ENCODE data around the gene SRSF4.

SRSF4 gene

GRCh38 chr1:29162025-29162424 is 19.7 kb downstream of the SRSF4 start:
- H3K9ac ChIP-seq (ENCODE audit: low read depth, low read length): no peak overlapping the region
- H3K4me1 ChIP-seq (ENCODE audit: insufficient read depth, low read length): no peaks in the 10 kb centered on the region
- H3K27ac ChIP-seq (ENCODE audit: low read length): no peak overlapping the region
- peaks cover 96% of the 10 kb centered on the region for H3K36me3 ChIP-seq (ENCODE audit: insufficient read depth, low read length)
- peaks cover 80% of the 10 kb centered on the region for H4K20me1 ChIP-seq (ENCODE audit: insufficient read depth, low read length)
- H3K4me3 ChIP-seq (ENCODE audit: low read depth in 1 of 2, low read length in 2 of 2): no peak overlapping the region
- H3K9me3 ChIP-seq (ENCODE audit: insufficient read depth, low read length, severe bottlenecking): no peaks in the 10 kb centered on the region
- H3K27me3 ChIP-seq (ENCODE audit: insufficient read depth, low read length, poor library complexity): no peaks in the 10 kb centered on the region
- no peak for ATAC-seq (ENCODE audit: insufficient read depth, low read depth)
- no peak for DNase-seq
- TF ChIP-seq CTCF (IDR thresholded peaks at IDR 0.05; ENCODE audit: borderline replicate concordance, extremely low read depth, low read length, poor library complexity, severe bottlenecking) (no peak), EZH2 (IDR thresholded peaks at IDR 0.05; ENCODE audit: borderline replicate concordance, low read depth, low read length, severe bottlenecking) (no peak)
- H2AFZ ChIP-seq (ENCODE audit: low read depth, low read length): no peak overlapping the region
- no peak overlapping the region for H3K4me2 ChIP-seq (ENCODE audit: insufficient read depth, low read length)
- peaks cover 97% of the 10 kb centered on the region for H3K79me2 ChIP-seq (ENCODE audit: insufficient read depth, low read length)

- Histone ChIP-seq H3K9ac (ENCODE audit: low read depth, low read length) (no peak overlapping the region), H3K36me3 (ENCODE audit: insufficient read depth, low read length) (peaks cover 96% of the 10 kb centered on the region), H3K9me3 (ENCODE audit: insufficient read depth, low read length, severe bottlenecking) (no peaks in the 10 kb centered on the region), H3K4me2 (ENCODE audit: insufficient read depth, low read length) (no peak overlapping the region), H3K4me3 (ENCODE audit: low read depth in 1 of 2, low read length in 2 of 2) (no peak overlapping the region), H3K4me1 (ENCODE audit: insufficient read depth, low read length) (no peaks in the 10 kb centered on the region), H2AFZ (ENCODE audit: low read depth, low read length) (no peak overlapping the region), H4K20me1 (ENCODE audit: insufficient read depth, low read length) (peaks cover 64% of the 10 kb centered on the region), H3K79me2 (ENCODE audit: insufficient read depth, low read length) (peaks cover 89% of the 10 kb centered on the region), H3K27ac (ENCODE audit: low read length) (no peak overlapping the region), H3K27me3 (ENCODE audit: insufficient read depth, low read length, poor library complexity) (no peaks in the 10 kb centered on the region)
- no peak for DNase-seq
- TF ChIP-seq EZH2 (IDR thresholded peaks at IDR 0.05; ENCODE audit: borderline replicate concordance, low read depth, low read length, severe bottlenecking): no peak
- TF ChIP-seq CTCF (IDR thresholded peaks at IDR 0.05; ENCODE audit: borderline replicate concordance, extremely low read depth, low read length, poor library complexity, severe bottlenecking): no peak
- no peak for ATAC-seq (ENCODE audit: insufficient read depth, low read depth)
Measured at GRCh38 chr1:29159773-29160172, 21.9 kb downstream of the SRSF4 start.

- H3K36me3 ChIP-seq (ENCODE audit: insufficient read depth, low read length): peaks cover 96% of the 10 kb centered on the region
- TF ChIP-seq CTCF (IDR thresholded peaks at IDR 0.05; ENCODE audit: borderline replicate concordance, extremely low read depth, low read length, poor library complexity, severe bottlenecking): no peak
- no peak for TF ChIP-seq EZH2 (IDR thresholded peaks at IDR 0.05; ENCODE audit: borderline replicate concordance, low read depth, low read length, severe bottlenecking)
- no peak overlapping the region for H2AFZ ChIP-seq (ENCODE audit: low read depth, low read length)
- H3K4me3 ChIP-seq (ENCODE audit: low read depth in 1 of 2, low read length in 2 of 2): no peak overlapping the region
- peaks cover 64% of the 10 kb centered on the region for H3K79me2 ChIP-seq (ENCODE audit: insufficient read depth, low read length)
- H3K9me3 ChIP-seq (ENCODE audit: insufficient read depth, low read length, severe bottlenecking): no peaks in the 10 kb centered on the region
- ATAC-seq (ENCODE audit: insufficient read depth, low read depth): no peak
- no peak overlapping the region for H3K9ac ChIP-seq (ENCODE audit: low read depth, low read length)
- no peaks in the 10 kb centered on the region for H3K4me1 ChIP-seq (ENCODE audit: insufficient read depth, low read length)
- H3K4me2 ChIP-seq (ENCODE audit: insufficient read depth, low read length): no peak overlapping the region
- no peaks in the 10 kb centered on the region for H3K27me3 ChIP-seq (ENCODE audit: insufficient read depth, low read length, poor library complexity)
- no peak for DNase-seq
- peaks cover 44% of the 10 kb centered on the region for H4K20me1 ChIP-seq (ENCODE audit: insufficient read depth, low read length)
- no peak overlapping the region for H3K27ac ChIP-seq (ENCODE audit: low read length)
Measured at GRCh38 chr1:29157269-29157601, 24.5 kb downstream of the SRSF4 start.

Measured in DND-41 (cell line).